Cardiac muscle cell (in vitro differentiated cells and primary cell): ENCODE measurements around the gene RNFT2. TPM values are rescaled to one million over a fixed set of nuclear protein-coding genes. Genes with fewer than 3 reads are reported as not detected.

Experiments used
- DNase-seq, 2 donors: peaks; one replicate each; pipeline versions ENCODE4 v3.0.0 to v3.0.0-alpha.2; 2010 to 2017; ENCODE audit warnings: low read depth in 1 of 2, low spot score in 1 of 2
- H3K27ac ChIP-seq: fragments of 200-600 bp; sonication (generic); 2 replicates; pipeline ENCODE4 v1.5.1; 2016
- H3K27me3 ChIP-seq: fragments of 200-600 bp; sonication (generic); 2 replicates; pipeline ENCODE4 v1.6.0; 2016; ENCODE audit warnings: control low read depth
- H3K36me3 ChIP-seq: fragments of 200-600 bp; sonication (generic); 2 replicates; pipeline ENCODE4 v1.5.1; 2016; ENCODE audit warnings: control low read depth
- H3K4me1 ChIP-seq: fragments of 200-600 bp; sonication (generic); 2 replicates; pipeline ENCODE4 v1.8.1; 2017; ENCODE audit warnings: low read depth, mild to moderate bottlenecking, mixed run types
- H3K4me3 ChIP-seq: fragments of 200-600 bp; sonication (generic); 2 replicates; pipeline ENCODE4 v1.5.1; 2016; ENCODE audit warnings: mild to moderate bottlenecking
- H3K9me3 ChIP-seq: fragments of 200-600 bp; sonication (generic); 2 replicates; pipeline ENCODE4 v1.5.1; 2017; ENCODE audit warnings: low read depth, mild to moderate bottlenecking, control low read depth
- CTCF ChIP-seq: IDR thresholded peaks from 2 replicates; pipeline ENCODE4 v1.5.1; 2012; ENCODE audit warnings: low read depth, mild to moderate bottlenecking, low read length
- polyA plus RNA-seq: library from polyadenylated mRNA; unstranded; fragments of >200 nt; fragmentation: Nextera tagmentation; extraction: Ambion mirVana; gene quantifications from 2 replicates; pipeline ENCODE4 v1.2.1, GENCODE V29; 2016
- total RNA-seq: library from RNA; depleted of rRNA; stranded (reverse); fragments of >200 nt; gene quantifications from 2 replicates; pipeline ENCODE4 v1.2.3, GENCODE V29; 2016

RNFT2 gene
- total and polyA plus RNA-seq, 2 experiments from 2014 or later, result 11.0 to 19.1 TPM

GRCh38 chr12:116887897-116888296, 149.8 kb downstream of the RNFT2 start:
- TF ChIP-seq CTCF, result no peak
- Histone ChIP-seq H3K4me3 (no peak overlapping the region), H3K36me3 (no peaks in the 10 kb centered on the region), H3K9me3 (no peaks in the 10 kb centered on the region), H3K27ac (no peak overlapping the region), H3K27me3 (peaks cover 40% of the 10 kb centered on the region), H3K4me1 (no peaks in the 10 kb centered on the region)
- no peak for DNase-seq

DNA sequence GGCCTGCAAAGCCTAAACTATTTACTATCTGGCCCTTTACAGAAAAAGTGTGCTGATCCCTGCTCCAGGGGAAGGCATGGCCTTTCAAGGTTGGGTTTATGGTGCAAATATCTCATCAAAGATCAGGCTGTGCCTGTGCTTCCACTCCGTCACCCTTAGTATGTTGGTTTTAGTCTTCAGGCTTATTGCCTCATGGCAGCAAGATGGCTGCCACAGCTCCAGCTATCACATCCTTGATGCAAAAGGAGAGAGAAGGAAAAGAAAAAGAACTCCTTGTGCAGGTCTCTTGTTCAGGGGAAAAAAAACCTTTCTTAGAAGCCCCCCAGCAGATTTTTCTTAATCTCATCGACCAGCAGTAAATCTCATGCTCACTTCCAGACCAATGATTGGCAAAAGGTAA, 152.2 kb downstream of the RNFT2 start:
- DNase-seq, result no peak
- H3K36me3 ChIP-seq, result no peaks in the 10 kb centered on the region
- H3K9me3 ChIP-seq, result no peaks in the 10 kb centered on the region
- H3K4me1 ChIP-seq, result no peaks in the 10 kb centered on the region
- no peak overlapping the region for H3K27ac ChIP-seq
- peaks cover 17% of the 10 kb centered on the region for H3K27me3 ChIP-seq
- no peak for TF ChIP-seq CTCF
- no peak overlapping the region for H3K4me3 ChIP-seq

- Histone ChIP-seq H3K4me3 (no peak overlapping the region), H3K27ac (no peak overlapping the region), H3K36me3 (no peaks in the 10 kb centered on the region)
Observed at GRCh38 chr12:116891019-116891418, 152.9 kb downstream of the RNFT2 start.

DNA sequence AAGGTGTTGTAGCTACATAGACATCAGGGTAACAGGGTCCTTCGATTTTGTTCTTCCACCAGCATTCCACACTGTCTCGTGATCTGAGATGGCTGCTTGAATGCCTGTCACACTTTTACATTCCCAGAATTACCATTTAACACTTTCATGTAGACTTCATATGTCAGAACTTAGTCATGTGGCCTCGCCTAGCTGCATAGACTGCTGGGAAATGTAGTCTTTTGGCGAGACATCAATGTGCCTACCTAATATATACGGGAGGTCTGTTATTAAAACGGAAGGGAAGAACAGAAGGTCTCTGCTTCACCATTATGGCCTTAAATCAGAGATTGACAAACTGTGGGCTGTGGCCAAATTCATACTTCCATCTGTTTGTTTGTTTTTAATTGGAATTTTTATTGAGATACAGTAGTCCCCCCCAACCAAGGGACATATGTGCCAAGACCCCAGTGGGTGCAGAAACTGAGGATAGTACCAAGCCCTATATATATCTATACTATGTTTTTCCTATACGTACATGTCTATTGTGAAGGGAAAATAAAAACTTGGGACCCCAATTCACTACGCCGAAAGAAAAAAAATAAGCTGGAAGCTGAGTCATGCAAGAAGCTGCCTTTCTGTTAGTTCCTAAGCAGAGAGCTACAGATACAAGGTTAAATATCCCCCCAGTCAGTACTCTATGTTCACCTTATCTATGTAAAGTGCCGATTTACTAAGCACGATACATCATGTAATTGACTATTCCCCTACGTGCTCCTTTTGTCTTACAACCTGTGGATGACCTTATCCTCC, 154.4 kb downstream of the RNFT2 start:
- Histone ChIP-seq H3K9me3 (no peaks in the 10 kb centered on the region), H3K27ac (no peak overlapping the region), H3K4me1 (no peaks in the 10 kb centered on the region), H3K27me3 (peaks cover 10% of the 10 kb centered on the region), H3K4me3 (no peak overlapping the region), H3K36me3 (no peaks in the 10 kb centered on the region)
- DNase-seq, result no peak
- no peak for TF ChIP-seq CTCF

More at GRCh38 chr12:116891019-116891418, 152.9 kb downstream of the RNFT2 start:
- peaks cover 17% of the 10 kb centered on the region for H3K27me3 ChIP-seq
- H3K4me1 ChIP-seq, result no peaks in the 10 kb centered on the region
- DNase-seq, result no peak
- no peaks in the 10 kb centered on the region for H3K9me3 ChIP-seq
- no peak for TF ChIP-seq CTCF

- no peak overlapping the region for H3K27ac ChIP-seq
- H3K36me3 ChIP-seq, result no peaks in the 10 kb centered on the region
- no peaks in the 10 kb centered on the region for H3K4me1 ChIP-seq
- no peak overlapping the region for H3K4me3 ChIP-seq
- peaks cover 6% of the 10 kb centered on the region for H3K27me3 ChIP-seq
- TF ChIP-seq CTCF, result no peak
- H3K9me3 ChIP-seq, result no peaks in the 10 kb centered on the region
- DNase-seq, result no peak
Observed at GRCh38 chr12:116894913-116895312, 156.8 kb downstream of the RNFT2 start.
